ENCODE measurements around the gene SNX8.
A peak's percentile ranks its signal among the peaks of the same experiment; 100 is the strongest.

Gene SNX8

DNA sequence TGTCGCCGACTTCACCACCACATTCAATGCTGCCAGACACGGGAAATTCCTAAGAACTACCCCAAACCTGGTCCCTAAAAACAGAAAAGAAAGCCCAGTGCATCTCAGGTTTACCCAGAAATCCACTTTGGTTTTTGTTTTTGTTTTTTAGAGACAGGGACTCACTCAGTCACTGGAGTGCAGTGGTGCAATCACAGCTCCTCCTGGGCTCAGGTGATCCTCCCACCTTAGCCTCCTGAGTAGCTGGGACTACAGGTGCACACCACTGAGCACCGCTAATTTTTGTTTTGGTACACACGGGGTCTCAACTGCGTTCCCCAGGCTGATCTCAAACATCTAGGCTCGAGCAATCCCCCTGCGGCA lies 104.3 kb downstream of the SNX8 start:
- H3K4ac ChIP-seq (ENCODE audit: low read length), result no peak overlapping the region
- no peak overlapping the region for H2BK12ac ChIP-seq (ENCODE audit: low read length)
- no peak overlapping the region for H3K27ac ChIP-seq (replicated peaks; ENCODE audit: low read length)
- no CpG with 5 or more reads among the region's 8 CpGs for WGBS, 2 donors (ENCODE audit: extremely low coverage in 2 of 2, insufficient read length in 2 of 2, insufficient replicate concordance in 1 of 2)
- H3K36me3 ChIP-seq (replicated peaks in 1 of 2; ENCODE audit: control insufficient read depth in 2 of 2, insufficient read depth in 2 of 2, low read length in 2 of 2), result peaks cover 52 to 93% of the 10 kb centered on the region in 2 donors
- H2AK5ac ChIP-seq (ENCODE audit: low read depth, low read length), result no peak overlapping the region
- no peak overlapping the region for H3K9ac ChIP-seq (ENCODE audit: low read depth, low read length, poor library complexity)
- H2BK120ac ChIP-seq (ENCODE audit: low read depth, low read length), result no peak overlapping the region
- H3K14ac ChIP-seq (ENCODE audit: low read length), result no peak overlapping the region
- DNase-seq (ENCODE audit: low spot score), result no peak
- H4K91ac ChIP-seq (ENCODE audit: low read depth, low read length, poor library complexity), result no peak overlapping the region
- no peaks in the 10 kb centered on the region for H3K27me3 ChIP-seq (ENCODE audit: control insufficient read depth in 3 of 3, insufficient read depth in 3 of 3, low read depth in 1 of 3, low read length in 3 of 3)
- no peak overlapping the region for H2AFZ ChIP-seq (ENCODE audit: low read length)
- no peak overlapping the region for H3K18ac ChIP-seq (ENCODE audit: low read length)
- H3K9me3 ChIP-seq (replicated peaks in 1 of 2; ENCODE audit: control insufficient read depth in 2 of 2, insufficient read depth in 1 of 2, low read depth in 1 of 2, low read length in 2 of 2), result peaks cover 0 to 5% of the 10 kb centered on the region in 2 donors
- H3K23ac ChIP-seq (ENCODE audit: low read depth, low read length, poor library complexity), result no peak overlapping the region
- no peak overlapping the region for H3K4me2 ChIP-seq (ENCODE audit: insufficient read depth, low read length, poor library complexity, severe bottlenecking)
- H2BK5ac ChIP-seq (ENCODE audit: low read length), result no peak overlapping the region
- H4K8ac ChIP-seq (ENCODE audit: low read depth, low read length), result no peak overlapping the region
- H2BK15ac ChIP-seq (ENCODE audit: low read length), result no peak overlapping the region
- H3K4me1 ChIP-seq (ENCODE audit: control insufficient read depth in 2 of 2, insufficient read depth in 1 of 2, low read depth in 1 of 2, low read length in 2 of 2), result peaks cover 0 to 2% of the 10 kb centered on the region in 2 donors
- H3K79me1 ChIP-seq (ENCODE audit: low read depth, low read length), result peaks cover 6% of the 10 kb centered on the region
- H3K4me3 ChIP-seq (ENCODE audit: low read length in 2 of 2), result no peak overlapping the region

DNA sequence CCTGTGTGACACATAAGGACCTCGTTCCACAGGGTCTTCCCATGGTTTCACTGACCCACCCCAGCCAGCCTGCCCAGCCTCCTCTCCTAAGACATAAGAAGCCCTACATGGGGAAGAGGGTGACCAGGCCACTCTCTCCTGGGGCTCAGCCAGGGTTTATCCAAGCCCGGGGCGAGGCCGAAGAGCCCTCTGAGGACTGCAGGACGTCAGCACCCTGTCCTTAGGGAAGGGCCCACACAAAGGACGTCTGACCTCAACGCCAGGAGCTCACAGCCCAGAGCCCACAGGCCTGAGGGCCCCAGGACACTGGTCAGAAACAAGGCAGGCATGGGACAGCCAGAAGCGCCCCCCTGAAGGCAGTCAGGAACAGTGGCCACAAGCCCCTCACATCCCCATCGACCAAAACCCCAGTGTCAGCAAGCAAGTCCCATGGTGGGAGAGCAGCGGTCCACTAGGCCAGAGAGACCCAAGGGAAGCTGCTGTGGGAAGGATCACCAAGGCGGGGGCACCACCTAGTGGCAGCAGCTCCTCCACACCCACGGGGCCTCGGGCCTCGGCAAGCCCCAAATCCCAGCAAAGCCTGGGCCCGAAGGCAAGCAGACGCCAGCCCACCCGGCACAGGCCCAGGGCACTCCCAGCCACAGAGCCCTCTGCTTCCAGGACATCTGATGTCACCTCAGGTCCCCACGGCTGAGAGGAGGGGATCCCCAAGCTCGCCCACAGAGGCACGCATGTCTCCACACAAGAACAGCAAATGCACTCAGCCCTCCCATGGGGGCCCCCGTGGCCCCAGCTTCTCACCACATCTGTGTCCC lies 104.9 kb downstream of the SNX8 start:
- Histone ChIP-seq H3K4ac (ENCODE audit: low read length) (no peak overlapping the region), H3K27ac (replicated peaks; ENCODE audit: low read length) (no peak overlapping the region), H4K8ac (ENCODE audit: low read depth, low read length) (no peak overlapping the region), H2AK5ac (ENCODE audit: low read depth, low read length) (peak overlapping the region; percentile 57), H3K14ac (ENCODE audit: low read length) (peak overlapping the region; percentile 25), H3K4me3 (ENCODE audit: low read length in 2 of 2) (no peak overlapping the region), H4K91ac (ENCODE audit: low read depth, low read length, poor library complexity) (no peak overlapping the region), H3K9ac (ENCODE audit: low read depth, low read length, poor library complexity) (peak overlapping the region; percentile 61), H2BK120ac (ENCODE audit: low read depth, low read length) (no peak overlapping the region), H3K18ac (ENCODE audit: low read length) (peak overlapping the region; percentile 58), H3K4me1 (ENCODE audit: control insufficient read depth in 2 of 2, insufficient read depth in 1 of 2, low read depth in 1 of 2, low read length in 2 of 2) (peaks cover 0 to 5% of the 10 kb centered on the region in 2 donors), H3K4me2 (ENCODE audit: insufficient read depth, low read length, poor library complexity, severe bottlenecking) (no peak overlapping the region), H2BK15ac (ENCODE audit: low read length) (no peak overlapping the region), H2AFZ (ENCODE audit: low read length) (no peak overlapping the region), H3K36me3 (replicated peaks in 1 of 2; ENCODE audit: control insufficient read depth in 2 of 2, insufficient read depth in 2 of 2, low read length in 2 of 2) (peaks cover 47 to 87% of the 10 kb centered on the region in 2 donors), H3K9me3 (replicated peaks in 1 of 2; ENCODE audit: control insufficient read depth in 2 of 2, insufficient read depth in 1 of 2, low read depth in 1 of 2, low read length in 2 of 2) (peaks cover 0 to 5% of the 10 kb centered on the region in 2 donors), H3K27me3 (ENCODE audit: control insufficient read depth in 3 of 3, insufficient read depth in 3 of 3, low read depth in 1 of 3, low read length in 3 of 3) (no peaks in the 10 kb centered on the region), H2BK12ac (ENCODE audit: low read length) (no peak overlapping the region), H2BK5ac (ENCODE audit: low read length) (no peak overlapping the region), H3K79me1 (ENCODE audit: low read depth, low read length) (peaks cover 6% of the 10 kb centered on the region), H3K23ac (ENCODE audit: low read depth, low read length, poor library complexity) (peak overlapping the region; percentile 75)
- whole genome bisulfite sequencing, 2 donors (ENCODE audit: extremely low coverage in 2 of 2, insufficient read length in 2 of 2, insufficient replicate concordance in 1 of 2), result no CpG with 5 or more reads among the region's 21 CpGs
- DNase-seq (ENCODE audit: low spot score), result peak; percentile 58

GRCh38 chr7:2208712-2209111 lies 105.5 kb downstream of the SNX8 start:
- peak overlapping the region; percentile 25 for H3K14ac ChIP-seq (ENCODE audit: low read length)
- no peak overlapping the region for H2BK120ac ChIP-seq (ENCODE audit: low read depth, low read length)
- peaks cover 0 to 5% of the 10 kb centered on the region in 2 donors for H3K9me3 ChIP-seq (replicated peaks in 1 of 2; ENCODE audit: control insufficient read depth in 2 of 2, insufficient read depth in 1 of 2, low read depth in 1 of 2, low read length in 2 of 2)
- H3K4me3 ChIP-seq (ENCODE audit: low read length in 2 of 2), result peak overlapping the region in 1 of 2 donors; percentile 4
- peaks cover 45 to 81% of the 10 kb centered on the region in 2 donors for H3K36me3 ChIP-seq (replicated peaks in 1 of 2; ENCODE audit: control insufficient read depth in 2 of 2, insufficient read depth in 2 of 2, low read length in 2 of 2)
- WGBS, 2 donors (ENCODE audit: extremely low coverage in 2 of 2, insufficient read length in 2 of 2, insufficient replicate concordance in 1 of 2), result no CpG with 5 or more reads among the region's 16 CpGs
- no peak for DNase-seq (ENCODE audit: low spot score)
- H3K27ac ChIP-seq (replicated peaks; ENCODE audit: low read length), result no peak overlapping the region
- H3K79me1 ChIP-seq (ENCODE audit: low read depth, low read length), result peaks cover 6% of the 10 kb centered on the region
- H2BK15ac ChIP-seq (ENCODE audit: low read length), result no peak overlapping the region
- H3K4me2 ChIP-seq (ENCODE audit: insufficient read depth, low read length, poor library complexity, severe bottlenecking), result no peak overlapping the region
- H2BK12ac ChIP-seq (ENCODE audit: low read length), result no peak overlapping the region
- H4K8ac ChIP-seq (ENCODE audit: low read depth, low read length), result no peak overlapping the region
- no peak overlapping the region for H3K4ac ChIP-seq (ENCODE audit: low read length)
- H2AFZ ChIP-seq (ENCODE audit: low read length), result no peak overlapping the region
- peak overlapping the region; percentile 2 for H3K9ac ChIP-seq (ENCODE audit: low read depth, low read length, poor library complexity)
- H3K27me3 ChIP-seq (ENCODE audit: control insufficient read depth in 3 of 3, insufficient read depth in 3 of 3, low read depth in 1 of 3, low read length in 3 of 3), result no peaks in the 10 kb centered on the region
- H2AK5ac ChIP-seq (ENCODE audit: low read depth, low read length), result peak overlapping the region; percentile 57
- no peak overlapping the region for H3K18ac ChIP-seq (ENCODE audit: low read length)
- no peak overlapping the region for H2BK5ac ChIP-seq (ENCODE audit: low read length)
- peak overlapping the region; percentile 75 for H3K23ac ChIP-seq (ENCODE audit: low read depth, low read length, poor library complexity)
- no peak overlapping the region for H4K91ac ChIP-seq (ENCODE audit: low read depth, low read length, poor library complexity)
- H3K4me1 ChIP-seq (ENCODE audit: control insufficient read depth in 2 of 2, insufficient read depth in 1 of 2, low read depth in 1 of 2, low read length in 2 of 2), result peaks cover 4 to 12% of the 10 kb centered on the region in 2 donors

GRCh38 chr7:2205036-2205780 lies 109.0 kb downstream of the SNX8 start:
- no peak overlapping the region for H3K14ac ChIP-seq (ENCODE audit: low read length)
- H2BK15ac ChIP-seq (ENCODE audit: low read length), result no peak overlapping the region
- no peak overlapping the region for H3K4me3 ChIP-seq (ENCODE audit: low read length in 2 of 2)

More at GRCh38 chr7:2205036-2205780, 109.0 kb downstream of the SNX8 start:
- no CpG with 5 or more reads among the region's 16 CpGs for WGBS, 2 donors (ENCODE audit: extremely low coverage in 2 of 2, insufficient read length in 2 of 2, insufficient replicate concordance in 1 of 2)
- no peak overlapping the region for H3K18ac ChIP-seq (ENCODE audit: low read length)
- no peak overlapping the region for H2AFZ ChIP-seq (ENCODE audit: low read length)
- peaks cover 7% of the 10 kb centered on the region for H3K79me1 ChIP-seq (ENCODE audit: low read depth, low read length)
- H3K23ac ChIP-seq (ENCODE audit: low read depth, low read length, poor library complexity), result no peak overlapping the region
- DNase-seq (ENCODE audit: low spot score), result no peak
- H4K91ac ChIP-seq (ENCODE audit: low read depth, low read length, poor library complexity), result no peak overlapping the region
- no peak overlapping the region for H3K27ac ChIP-seq (replicated peaks; ENCODE audit: low read length)
- H2BK120ac ChIP-seq (ENCODE audit: low read depth, low read length), result no peak overlapping the region
- peaks cover 7 to 17% of the 10 kb centered on the region in 2 donors for H3K4me1 ChIP-seq (ENCODE audit: control insufficient read depth in 2 of 2, insufficient read depth in 1 of 2, low read depth in 1 of 2, low read length in 2 of 2)
- no peaks in the 10 kb centered on the region for H3K27me3 ChIP-seq (ENCODE audit: control insufficient read depth in 3 of 3, insufficient read depth in 3 of 3, low read depth in 1 of 3, low read length in 3 of 3)
- no peak overlapping the region for H3K4me2 ChIP-seq (ENCODE audit: insufficient read depth, low read length, poor library complexity, severe bottlenecking)
- H3K4ac ChIP-seq (ENCODE audit: low read length), result no peak overlapping the region
- no peak overlapping the region for H2AK5ac ChIP-seq (ENCODE audit: low read depth, low read length)
- no peak overlapping the region for H3K9ac ChIP-seq (ENCODE audit: low read depth, low read length, poor library complexity)
- no peak overlapping the region for H2BK12ac ChIP-seq (ENCODE audit: low read length)
- H3K9me3 ChIP-seq (replicated peaks in 1 of 2; ENCODE audit: control insufficient read depth in 2 of 2, insufficient read depth in 1 of 2, low read depth in 1 of 2, low read length in 2 of 2), result no peaks in the 10 kb centered on the region
- H2BK5ac ChIP-seq (ENCODE audit: low read length), result no peak overlapping the region
- no peak overlapping the region for H4K8ac ChIP-seq (ENCODE audit: low read depth, low read length)
- peaks cover 26 to 70% of the 10 kb centered on the region in 2 donors for H3K36me3 ChIP-seq (replicated peaks in 1 of 2; ENCODE audit: control insufficient read depth in 2 of 2, insufficient read depth in 2 of 2, low read length in 2 of 2)

Data from neuronal stem cell (in vitro differentiated cells).